Hepatocyte (in vitro differentiated cells): ENCODE results near the gene NDUFB3.

ENCODE experiments used
- EZH2 ChIP-seq: fragments of 200-600 bp; sonication (generic); IDR thresholded peaks from 2 replicates; pipeline ENCODE4 v1.6.1; 2016; ENCODE audit warnings: antibody characterized with exemption, mild to moderate bottlenecking, borderline replicate concordance
- EZH2phosphoT487 ChIP-seq: fragments of 200-600 bp; sonication (generic); IDR thresholded peaks from one replicate; pipeline ENCODE4 v1.6.1; 2018; ENCODE audit warnings: antibody characterized with exemption, mild to moderate bottlenecking, low read depth, moderate library complexity; ENCODE audit not compliant: unreplicated experiment, severe bottlenecking
- TF ChIP-seq, protein P1 (sequence below): fragments of 200-600 bp; sonication (generic); IDR thresholded peaks from 2 replicates; pipeline ENCODE4 v1.5.1; 2016; ENCODE audit warnings: antibody characterized with exemption, mild to moderate bottlenecking; ENCODE audit not compliant: poor library complexity

GRCh38 chr2:201090574-201090973 is 18.8 kb downstream of the NDUFB3 start:
- TF ChIP-seq, protein P1, sequence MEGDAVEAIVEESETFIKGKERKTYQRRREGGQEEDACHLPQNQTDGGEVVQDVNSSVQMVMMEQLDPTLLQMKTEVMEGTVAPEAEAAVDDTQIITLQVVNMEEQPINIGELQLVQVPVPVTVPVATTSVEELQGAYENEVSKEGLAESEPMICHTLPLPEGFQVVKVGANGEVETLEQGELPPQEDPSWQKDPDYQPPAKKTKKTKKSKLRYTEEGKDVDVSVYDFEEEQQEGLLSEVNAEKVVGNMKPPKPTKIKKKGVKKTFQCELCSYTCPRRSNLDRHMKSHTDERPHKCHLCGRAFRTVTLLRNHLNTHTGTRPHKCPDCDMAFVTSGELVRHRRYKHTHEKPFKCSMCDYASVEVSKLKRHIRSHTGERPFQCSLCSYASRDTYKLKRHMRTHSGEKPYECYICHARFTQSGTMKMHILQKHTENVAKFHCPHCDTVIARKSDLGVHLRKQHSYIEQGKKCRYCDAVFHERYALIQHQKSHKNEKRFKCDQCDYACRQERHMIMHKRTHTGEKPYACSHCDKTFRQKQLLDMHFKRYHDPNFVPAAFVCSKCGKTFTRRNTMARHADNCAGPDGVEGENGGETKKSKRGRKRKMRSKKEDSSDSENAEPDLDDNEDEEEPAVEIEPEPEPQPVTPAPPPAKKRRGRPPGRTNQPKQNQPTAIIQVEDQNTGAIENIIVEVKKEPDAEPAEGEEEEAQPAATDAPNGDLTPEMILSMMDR, result no peak
- TF ChIP-seq EZH2 (no peak), EZH2phosphoT487 (no peak)
